Stimulated activated CD4-positive, alpha-beta T cell treated with anti-CD3 and anti-CD28 coated beads, Interleukin-2, amount 100 ng/mL, for 48 hours (primary cell): ENCODE data around the gene GOLGA2.

Experiments used
- DNase-seq, 2 donors: peaks; one replicate each; pipeline ENCODE4 v3.0.0-alpha.2; 2020

Gene GOLGA2

DNA sequence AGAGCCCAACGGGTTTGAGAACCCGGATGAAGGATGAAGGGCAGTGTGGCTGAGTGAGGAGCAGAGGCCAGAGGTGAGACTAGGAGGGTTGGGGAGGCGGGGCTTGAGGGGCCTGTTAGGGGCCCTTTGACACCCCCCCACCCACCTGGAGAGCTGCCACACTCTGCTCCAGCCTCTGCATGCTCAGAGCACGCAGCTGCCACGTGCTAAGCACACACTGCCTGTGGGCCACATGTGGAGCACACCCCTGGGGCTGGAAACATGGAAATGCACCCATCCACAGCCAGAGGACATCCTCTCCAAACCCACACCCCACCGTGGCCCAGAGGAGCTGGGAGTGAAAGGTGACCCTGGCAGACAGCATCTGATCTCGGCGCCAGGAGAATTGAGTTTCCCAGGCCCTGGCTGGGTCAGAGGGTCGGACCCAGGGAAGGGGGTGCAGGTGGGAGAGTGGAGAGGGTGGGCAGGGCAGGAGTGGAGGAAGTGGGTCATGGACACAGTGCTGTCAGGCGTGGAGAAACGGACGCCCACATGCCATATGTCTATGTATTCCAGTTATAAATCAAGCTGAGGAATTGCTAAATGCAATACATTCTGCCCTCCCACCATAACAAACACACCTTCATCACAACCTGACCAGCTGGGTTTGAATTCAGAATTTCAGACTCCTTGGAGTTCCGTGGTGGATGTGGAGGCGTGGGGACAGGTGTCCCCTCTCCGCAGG lies 66.7 kb downstream of the GOLGA2 start:
- no peak for DNase-seq

DNA sequence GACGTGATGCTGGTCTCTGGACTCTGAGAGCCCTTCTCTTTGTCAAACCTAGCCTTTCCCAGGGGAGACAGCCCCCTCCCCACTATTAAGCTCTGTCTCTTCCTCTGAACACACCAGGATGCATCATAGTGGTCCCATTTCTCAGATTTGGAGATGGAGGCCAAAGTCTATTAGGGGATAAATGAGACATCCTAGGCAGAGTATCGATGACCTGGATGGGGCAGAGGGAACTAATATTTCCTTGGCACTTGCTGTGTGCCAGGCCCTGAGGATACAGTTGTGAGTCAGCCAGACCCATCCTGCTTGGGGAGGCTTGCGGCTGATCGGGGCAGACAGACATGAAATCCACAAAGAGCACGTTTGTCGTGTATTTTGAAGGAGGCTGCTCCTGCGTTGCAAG lies 67.4 kb downstream of the GOLGA2 start:
- no peak for DNase-seq

GRCh38 chr9:128206916-128207910 lies 68.6 kb downstream of the GOLGA2 start:
- DNase-seq = no peak

- DNase-seq = no peak
Measured at GRCh38 chr9:128206484-128206883, 69.3 kb downstream of the GOLGA2 start.
